Stimulated activated naive CD8-positive, alpha-beta T cell treated with anti-CD3 and anti-CD28 coated beads, Interleukin-15, amount 100 ng/mL, for 72 hours (primary cell): Measurements from ENCODE around the gene CDH3.

Experiments
- ATAC-seq: fragments of 150-1000 bp; cut with Tn5 transposase; 2 replicates; pipeline ENCODE4 v1.10.0; 2021; ENCODE audit warnings: mild to moderate bottlenecking, moderate library complexity
- DNase-seq, 2 donors: peaks; one replicate each; pipeline ENCODE4 v3.0.0; 2021 to 2022
- H3K27ac Mint-ChIP-seq, 2 donors: one replicate each; pipeline ENCODE4 v1.8.0; 2022; ENCODE audit warnings: mild to moderate bottlenecking in 2 of 2, mixed read lengths in 2 of 2, moderate library complexity in 2 of 2
- H3K27me3 Mint-ChIP-seq: one replicate; pipeline ENCODE4 v1.8.0; 2022; ENCODE audit warnings: mixed read lengths
- H3K4me1 Mint-ChIP-seq: one replicate; pipeline ENCODE4 v1.8.0; 2022; ENCODE audit warnings: mild to moderate bottlenecking, mixed read lengths
- H3K4me3 Mint-ChIP-seq, 2 donors: one replicate each; pipeline ENCODE4 v1.8.0; 2022; ENCODE audit warnings: mild to moderate bottlenecking in 2 of 2, mixed read lengths in 2 of 2, moderate library complexity in 1 of 2
- H3K9me3 Mint-ChIP-seq, 2 donors: one replicate each; pipeline ENCODE4 v1.8.0; 2022; ENCODE audit warnings: mixed read lengths in 2 of 2

The CDH3 gene

GRCh38 chr16:68736561-68736960 lies 91.5 kb downstream of the CDH3 start:
- peaks cover 66% of the 10 kb centered on the region for H3K27me3 Mint-ChIP-seq
- no peaks in the 10 kb centered on the region for H3K9me3 Mint-ChIP-seq
- H3K27ac Mint-ChIP-seq, result no peak overlapping the region
- ATAC-seq (no peak), DNase-seq (no peak)
- peaks cover 34% of the 10 kb centered on the region for H3K4me1 Mint-ChIP-seq
- peak overlapping the region; percentile 81 to 83 for H3K4me3 Mint-ChIP-seq

- no peak within 1 kb of the TSS for H3K27ac Mint-ChIP-seq
- DNase-seq (peak in 1 of 2 donors; percentile 34), ATAC-seq (peak; percentile 65)
- H3K27me3 Mint-ChIP-seq, result peaks cover 73% of the 10 kb centered on the region
- H3K9me3 Mint-ChIP-seq, result no peaks in the 10 kb centered on the region
- H3K4me3 Mint-ChIP-seq, result peak within 1 kb of the TSS; percentile 81 to 83
- H3K4me1 Mint-ChIP-seq, result peaks cover 35% of the 10 kb centered on the region
Measured at GRCh38 chr16:68737046-68737729, 92.1 kb downstream of the CDH3 start, which contains the start of gene CDH1. Gene CDH1, plus strand, starts transcription at chr16:68737292. Its CDS starts 124 bp downstream, at chr16:68737416.

- Mint-ChIP-seq H3K4me1 (peaks cover 35% of the 10 kb centered on the region), H3K4me3 (peak overlapping the region; percentile 74 to 83), H3K27ac (no peak overlapping the region), H3K9me3 (no peaks in the 10 kb centered on the region), H3K27me3 (peaks cover 81% of the 10 kb centered on the region)
- DNase-seq (no peak), ATAC-seq (peak; percentile 45)
Measured at GRCh38 chr16:68737730-68738629, 92.9 kb downstream of the CDH3 start.

GRCh38 chr16:68739964-68740627 lies 95.0 kb downstream of the CDH3 start:
- no peak for ATAC-seq
- no peak overlapping the region for H3K27ac Mint-ChIP-seq
- peaks cover 76% of the 10 kb centered on the region for H3K27me3 Mint-ChIP-seq
- no peaks in the 10 kb centered on the region for H3K9me3 Mint-ChIP-seq
- no peak overlapping the region for H3K4me3 Mint-ChIP-seq
- peaks cover 35% of the 10 kb centered on the region for H3K4me1 Mint-ChIP-seq
- DNase-seq, result no peak

- ATAC-seq (no peak), DNase-seq (no peak)
- no peaks in the 10 kb centered on the region for H3K9me3 Mint-ChIP-seq
- H3K27me3 Mint-ChIP-seq, result peaks cover 74% of the 10 kb centered on the region
- no peak overlapping the region for H3K27ac Mint-ChIP-seq
- no peak overlapping the region for H3K4me3 Mint-ChIP-seq
- peaks cover 35% of the 10 kb centered on the region for H3K4me1 Mint-ChIP-seq
Measured at GRCh38 chr16:68740628-68741346, 95.7 kb downstream of the CDH3 start.

GRCh38 chr16:68743664-68744063 lies 98.6 kb downstream of the CDH3 start:
- no peak overlapping the region for H3K4me3 Mint-ChIP-seq
- peaks cover 13% of the 10 kb centered on the region for H3K4me1 Mint-ChIP-seq
- no peaks in the 10 kb centered on the region for H3K9me3 Mint-ChIP-seq
- ATAC-seq (no peak), DNase-seq (no peak)
- H3K27ac Mint-ChIP-seq, result no peak overlapping the region
- H3K27me3 Mint-ChIP-seq, result peaks cover 45% of the 10 kb centered on the region

- Mint-ChIP-seq H3K9me3 (no peaks in the 10 kb centered on the region), H3K27ac (peak overlapping the region in 1 of 2 donors; percentile 67), H3K4me1 (peaks cover 13% of the 10 kb centered on the region), H3K27me3 (peaks cover 50% of the 10 kb centered on the region), H3K4me3 (no peak overlapping the region)
- ATAC-seq, result no peak
- no peak for DNase-seq
Measured at GRCh38 chr16:68744744-68745280, 99.7 kb downstream of the CDH3 start.

GRCh38 chr16:68746951-68747350 lies 101.8 kb downstream of the CDH3 start:
- DNase-seq (no peak), ATAC-seq (no peak)
- H3K27me3 Mint-ChIP-seq, result peaks cover 32% of the 10 kb centered on the region
- no peak overlapping the region for H3K4me3 Mint-ChIP-seq
- peaks cover under 1% of the 10 kb centered on the region for H3K4me1 Mint-ChIP-seq
- no peaks in the 10 kb centered on the region for H3K9me3 Mint-ChIP-seq
- peak overlapping the region in 1 of 2 donors; percentile 63 for H3K27ac Mint-ChIP-seq

- H3K27me3 Mint-ChIP-seq, result peaks cover 16% of the 10 kb centered on the region
- ATAC-seq (no peak), DNase-seq (no peak)
- no peaks in the 10 kb centered on the region for H3K9me3 Mint-ChIP-seq
- H3K27ac Mint-ChIP-seq, result no peak overlapping the region
- peaks cover 21% of the 10 kb centered on the region for H3K4me1 Mint-ChIP-seq
- no peak overlapping the region for H3K4me3 Mint-ChIP-seq
Measured at GRCh38 chr16:68749432-68749831, 104.3 kb downstream of the CDH3 start.
